Coronary artery (tissue), 2 donors: ENCODE results near the gene INAFM2.

Experiments used
- DNase-seq: peaks from one replicate; pipeline ENCODE4 v3.0.0-alpha.2; 2017; ENCODE audit warnings: low spot score
- H3K27ac ChIP-seq, 2 donors: fragments of 200-600 bp; sonication (generic); one replicate each; pipeline ENCODE4 v1.5.1; 2016 to 2019
- H3K4me3 ChIP-seq: fragments of 200-600 bp; sonication (generic); 2 replicates; pipeline ENCODE4 v1.5.1; 2016; ENCODE audit warnings: mild to moderate bottlenecking, moderate library complexity
- TF ChIP-seq, protein P1 (sequence below): fragments of 200-600 bp; sonication (generic); IDR thresholded peaks from one replicate; pipeline ENCODE4 v1.5.1; 2019; ENCODE audit warnings: antibody characterized with exemption

Gene INAFM2

DNA sequence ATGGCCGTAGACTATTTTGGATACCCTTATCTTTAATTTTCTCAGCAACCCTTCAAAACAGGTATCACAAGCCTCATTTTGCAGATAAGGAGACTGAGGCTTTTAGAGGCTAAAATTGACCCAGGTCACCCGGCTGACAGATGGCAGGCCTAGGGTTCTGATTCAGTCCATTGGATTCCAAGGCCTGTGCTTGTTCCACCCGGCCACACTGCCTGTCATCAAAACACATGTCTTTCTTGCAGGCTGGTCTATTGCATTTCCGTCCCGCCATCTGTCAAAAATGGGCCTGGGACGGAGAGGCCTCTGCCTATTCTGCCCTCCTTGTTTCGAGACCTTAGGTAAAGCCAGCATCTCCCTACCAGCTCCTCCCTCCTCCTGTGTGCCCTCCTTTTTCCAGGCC is 8.1 kb downstream of the INAFM2 start:
- Histone ChIP-seq H3K27ac (peak overlapping the region; percentile 95 to 98), H3K4me3 (no peak overlapping the region)
- DNase-seq = no peak
- TF ChIP-seq, protein P1, sequence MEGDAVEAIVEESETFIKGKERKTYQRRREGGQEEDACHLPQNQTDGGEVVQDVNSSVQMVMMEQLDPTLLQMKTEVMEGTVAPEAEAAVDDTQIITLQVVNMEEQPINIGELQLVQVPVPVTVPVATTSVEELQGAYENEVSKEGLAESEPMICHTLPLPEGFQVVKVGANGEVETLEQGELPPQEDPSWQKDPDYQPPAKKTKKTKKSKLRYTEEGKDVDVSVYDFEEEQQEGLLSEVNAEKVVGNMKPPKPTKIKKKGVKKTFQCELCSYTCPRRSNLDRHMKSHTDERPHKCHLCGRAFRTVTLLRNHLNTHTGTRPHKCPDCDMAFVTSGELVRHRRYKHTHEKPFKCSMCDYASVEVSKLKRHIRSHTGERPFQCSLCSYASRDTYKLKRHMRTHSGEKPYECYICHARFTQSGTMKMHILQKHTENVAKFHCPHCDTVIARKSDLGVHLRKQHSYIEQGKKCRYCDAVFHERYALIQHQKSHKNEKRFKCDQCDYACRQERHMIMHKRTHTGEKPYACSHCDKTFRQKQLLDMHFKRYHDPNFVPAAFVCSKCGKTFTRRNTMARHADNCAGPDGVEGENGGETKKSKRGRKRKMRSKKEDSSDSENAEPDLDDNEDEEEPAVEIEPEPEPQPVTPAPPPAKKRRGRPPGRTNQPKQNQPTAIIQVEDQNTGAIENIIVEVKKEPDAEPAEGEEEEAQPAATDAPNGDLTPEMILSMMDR = no peak

DNA sequence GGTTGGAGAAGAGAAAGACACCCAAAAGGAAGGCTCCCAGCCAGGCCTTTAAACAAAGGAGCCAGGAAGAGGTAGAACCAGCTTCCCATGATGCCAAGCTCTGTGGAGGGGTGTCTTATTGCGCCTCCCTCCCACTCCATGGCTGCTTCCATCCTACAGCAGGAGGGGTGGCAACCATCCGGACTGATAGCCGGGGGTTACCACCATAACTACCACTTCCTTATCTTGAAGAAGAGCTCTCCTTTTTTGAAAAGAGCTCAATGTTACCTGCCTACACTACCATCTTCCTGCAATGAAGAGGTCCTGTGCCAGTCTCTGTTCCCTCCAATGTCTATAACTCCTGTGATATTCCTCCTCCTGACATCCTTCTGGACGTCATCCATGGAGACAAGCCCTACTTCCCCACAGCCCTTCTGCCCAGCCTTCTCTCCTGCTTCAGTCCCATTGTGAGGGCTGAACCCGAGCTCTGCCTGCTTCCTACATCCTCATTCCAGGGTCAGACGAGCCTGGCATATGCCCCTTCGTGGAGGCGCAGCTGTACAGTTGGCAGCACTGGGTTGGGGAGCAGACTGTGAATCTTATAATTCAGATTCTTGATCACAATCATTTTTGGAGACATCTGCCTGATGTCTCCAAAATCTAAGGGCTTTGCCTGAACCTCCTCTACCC is 8.8 kb downstream of the INAFM2 start:
- TF ChIP-seq, protein P1 = no peak
- H3K4me3 ChIP-seq = no peak overlapping the region
- peak overlapping the region in 1 of 2 donors; percentile 98 for H3K27ac ChIP-seq
- DNase-seq = no peak

DNA sequence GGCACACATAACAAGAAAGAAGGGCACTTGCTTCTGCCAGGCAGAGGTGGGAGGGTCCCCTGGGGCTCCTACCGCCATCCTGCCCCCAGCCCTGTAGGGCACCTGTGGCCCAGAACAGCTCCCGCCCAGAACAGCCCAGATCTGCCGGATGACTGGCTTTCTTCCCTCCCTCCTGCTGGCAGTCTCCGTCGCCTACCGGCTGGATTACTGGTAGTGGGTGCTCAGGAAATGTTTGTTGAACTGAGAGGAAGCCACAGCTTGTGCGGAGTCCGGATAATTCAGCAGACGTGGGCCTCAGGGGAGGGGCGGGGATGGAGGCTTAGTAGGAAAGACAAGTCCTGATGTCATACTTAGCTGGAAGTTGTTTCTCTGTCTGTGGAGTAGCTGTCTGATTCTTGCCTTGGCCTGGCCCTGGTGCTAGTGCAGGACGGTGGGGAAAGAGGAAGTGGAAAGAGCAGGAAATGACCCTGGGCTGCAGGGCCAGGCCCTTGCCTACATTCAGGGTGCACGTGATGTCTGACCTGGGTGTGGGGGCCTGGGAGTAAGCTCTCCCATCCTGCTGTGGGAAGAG is 10.5 kb downstream of the INAFM2 start:
- TF ChIP-seq, protein P1 = no peak
- Histone ChIP-seq H3K4me3 (peak overlapping the region; percentile 40), H3K27ac (peak overlapping the region; percentile 91 to 98)
- peak; percentile 87 for DNase-seq

DNA sequence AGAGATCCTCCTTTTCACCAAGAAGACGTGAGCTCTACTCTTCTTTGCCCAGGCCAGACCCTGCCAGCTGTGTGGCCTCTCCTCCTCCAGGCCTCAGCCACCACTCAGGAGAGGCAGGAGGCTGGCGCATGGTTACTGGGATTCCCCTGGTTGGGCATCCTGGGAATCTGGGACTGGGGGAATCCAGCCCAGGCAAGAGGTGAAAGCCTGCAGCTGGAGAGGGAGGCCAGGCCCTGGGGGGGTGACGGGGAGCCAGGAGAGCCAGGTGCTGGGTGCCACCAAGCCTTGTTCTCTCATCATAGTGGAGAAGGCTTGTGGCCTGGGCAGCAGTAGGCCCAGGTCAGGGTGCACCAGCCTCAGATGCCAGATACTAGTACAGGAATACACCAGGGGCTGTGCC is 11.0 kb downstream of the INAFM2 start:
- TF ChIP-seq, protein P1 = no peak
- DNase-seq = no peak
- H3K27ac ChIP-seq = peak overlapping the region; percentile 91 to 98
- H3K4me3 ChIP-seq = no peak overlapping the region

DNA sequence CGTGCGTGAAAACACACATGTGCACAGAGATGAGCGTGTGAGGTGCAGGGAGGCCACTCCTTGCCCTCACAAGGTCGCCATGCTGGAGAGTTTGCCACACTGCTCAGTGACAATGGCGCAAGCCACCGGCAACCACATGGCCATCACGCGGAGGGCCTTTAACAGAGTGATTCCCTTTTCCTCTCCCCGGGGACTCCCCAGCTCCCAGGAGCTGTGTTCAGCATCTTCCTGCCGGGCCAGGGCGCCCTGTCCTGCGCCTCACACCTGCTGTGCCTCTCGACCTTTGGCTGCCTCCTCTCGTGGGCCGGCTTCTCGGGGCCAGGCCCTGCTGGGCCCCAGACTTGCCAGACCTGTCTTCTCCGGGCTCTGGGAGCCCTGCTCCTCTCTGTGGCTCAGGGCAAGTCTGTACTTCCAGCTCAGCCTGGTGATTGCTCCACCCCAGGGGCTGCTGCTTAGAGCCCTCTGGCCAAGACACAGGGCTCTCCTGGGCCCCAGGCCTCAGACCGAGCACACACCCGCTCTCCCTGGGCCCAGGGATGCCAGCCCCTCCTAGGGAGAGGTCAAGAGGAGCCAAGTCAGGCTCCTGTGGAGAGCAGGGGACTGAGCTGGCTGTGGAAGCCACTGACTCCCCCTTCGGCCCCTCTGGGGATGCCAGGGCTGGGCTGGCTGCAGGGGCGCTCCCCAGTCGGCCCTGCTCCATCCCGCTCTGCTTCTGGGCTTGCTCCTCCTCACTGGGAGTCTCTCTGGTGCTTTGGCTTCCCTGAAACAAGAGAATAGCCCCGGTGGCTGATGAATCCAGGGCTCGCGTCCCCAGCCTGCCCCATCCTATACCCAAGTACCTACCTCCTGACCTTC is 11.7 kb downstream of the INAFM2 start:
- H3K27ac ChIP-seq = peak overlapping the region; percentile 91 to 98
- TF ChIP-seq, protein P1 = no peak
- no peak for DNase-seq

DNA sequence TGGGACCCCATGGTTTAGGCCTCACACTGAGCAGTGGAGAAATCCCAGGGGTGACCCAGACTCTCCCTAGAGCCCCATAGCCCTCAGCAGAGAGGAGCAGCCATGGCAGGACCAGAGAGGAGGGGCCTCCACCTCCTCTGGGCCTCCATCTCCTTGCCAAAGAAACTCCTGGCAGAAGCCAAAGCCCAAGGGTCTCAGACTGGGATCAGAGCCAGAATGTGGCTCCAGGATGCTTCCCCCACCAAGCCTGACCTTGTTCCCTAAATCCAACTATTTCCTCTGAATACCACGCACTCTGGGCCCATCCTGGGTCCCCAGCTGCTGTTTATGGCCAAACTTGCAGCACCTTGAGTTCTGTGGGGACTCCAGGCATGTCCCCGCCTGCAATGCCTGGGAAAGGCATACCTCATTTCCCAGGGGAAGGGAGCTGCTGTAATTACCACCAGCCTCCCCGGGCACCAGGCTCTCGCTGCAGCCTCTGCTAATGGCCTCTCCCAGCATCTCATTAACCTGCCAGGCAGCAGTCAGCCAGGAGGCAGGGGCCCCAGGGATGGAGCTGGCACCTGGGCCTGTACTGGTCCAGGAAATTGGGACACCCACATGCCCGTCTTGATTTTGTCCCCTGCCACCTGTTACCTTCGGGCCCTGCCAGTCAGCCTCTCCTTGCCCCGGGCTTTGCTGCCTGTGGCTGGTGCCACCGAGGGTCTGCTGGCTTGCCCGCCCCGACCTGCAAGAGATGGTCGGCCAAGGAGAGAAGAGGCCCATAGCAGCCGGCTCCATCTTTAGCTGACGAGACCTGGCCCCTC is 12.6 kb downstream of the INAFM2 start:
- peak overlapping the region; percentile 5 for H3K4me3 ChIP-seq
- TF ChIP-seq, protein P1 = no peak
- no peak for DNase-seq
- H3K27ac ChIP-seq = peak overlapping the region; percentile 91 to 98

More for the DNA sequence above, 11.7 kb downstream of the INAFM2 start:
- H3K4me3 ChIP-seq = no peak overlapping the region
